ENCODE results near the gene PKN2. TPM values are rescaled to one million over a fixed set of nuclear protein-coding genes. Genes with fewer than 3 reads are reported as not detected.
A peak's percentile ranks its signal among the peaks of the same experiment; 100 is the strongest.

PKN2 gene
- total RNA-seq: 10 to 100 TPM; 30.9 to 47.8 (median 38.4) TPM

- Histone ChIP-seq H3K9me3 (no peaks in the 10 kb centered on the region), H3K4me3 (peak within 1 kb of the TSS; percentile 87 to 90), H3K36me3 (no peaks in the 10 kb centered on the region), H3K4me1 (peaks cover 5 to 48% (median 10%) of the 10 kb centered on the region in 3 donors), H3K27me3 (no peaks in the 10 kb centered on the region), H3K27ac (peak within 1 kb of the TSS; percentile 93 to 99 (median 96))
- ATAC-seq: peak; percentile 100
- 0 to 1% methylated on average over 11 to 31 of the region's 66 CpGs for WGBS, 2 donors (ENCODE audit: low coverage in 1 of 2)
- TF ChIP-seq EP300 (IDR thresholded peaks at IDR 0.05) (no peak), POLR2AphosphoS5 (IDR thresholded peaks at IDR 0.05) (peak; percentile 95), CTCF (IDR thresholded peaks at IDR 0.05) (peak in 3 of 4 experiments; percentile 38 to 59 (median 54)), POLR2A (IDR thresholded peaks at IDR 0.05) (peak; percentile 84 to 92)
Measured at GRCh38 chr1:88683541-88684481, at the start of gene PKN2. Gene PKN2, plus strand, starts transcription at chr1:88684273. Its CDS starts 308 bp downstream, at chr1:88684581.

GRCh38 chr1:88634538-88634937, 49.5 kb upstream of the PKN2 start:
- Histone ChIP-seq H3K27me3 (no peaks in the 10 kb centered on the region), H3K4me1 (no peaks in the 10 kb centered on the region), H3K9me3 (peaks cover 0 to 39% (median 0%) of the 10 kb centered on the region in 3 donors), H3K36me3 (no peaks in the 10 kb centered on the region), H3K4me3 (no peak overlapping the region), H3K27ac (no peak overlapping the region)
- no peak for TF ChIP-seq EP300 (IDR thresholded peaks at IDR 0.05)
- no peak for TF ChIP-seq CTCF (IDR thresholded peaks at IDR 0.05)
- no peak for TF ChIP-seq POLR2A (IDR thresholded peaks at IDR 0.05)
- TF ChIP-seq POLR2AphosphoS5 (IDR thresholded peaks at IDR 0.05): no peak
- WGBS, 2 donors (ENCODE audit: low coverage in 1 of 2): 86 to 100% methylated on average over 1 of the region's 1 CpG
- no peak for ATAC-seq

- ATAC-seq: no peak
- H3K4me1 ChIP-seq: no peaks in the 10 kb centered on the region
- H3K9me3 ChIP-seq: peaks cover 0 to 17% (median 0%) of the 10 kb centered on the region in 3 donors
- no peaks in the 10 kb centered on the region for H3K36me3 ChIP-seq
- no peak overlapping the region for H3K4me3 ChIP-seq
- no peaks in the 10 kb centered on the region for H3K27me3 ChIP-seq
- TF ChIP-seq CTCF (IDR thresholded peaks at IDR 0.05) (no peak), POLR2A (IDR thresholded peaks at IDR 0.05) (no peak), POLR2AphosphoS5 (IDR thresholded peaks at IDR 0.05) (no peak), EP300 (IDR thresholded peaks at IDR 0.05) (no peak)
- H3K27ac ChIP-seq: no peak overlapping the region
- 80 to 89% methylated on average over 1 of the region's 1 CpG for WGBS, 2 donors (ENCODE audit: low coverage in 1 of 2)
Measured at GRCh38 chr1:88640060-88640459, 44.0 kb upstream of the PKN2 start.

GRCh38 chr1:88645886-88646285, 38.2 kb upstream of the PKN2 start:
- no peaks in the 10 kb centered on the region for H3K9me3 ChIP-seq
- H3K4me3 ChIP-seq: no peak overlapping the region
- no peak overlapping the region for H3K27ac ChIP-seq
- H3K36me3 ChIP-seq: no peaks in the 10 kb centered on the region
- H3K4me1 ChIP-seq: no peaks in the 10 kb centered on the region
- ATAC-seq: no peak
- no peak for TF ChIP-seq EP300 (IDR thresholded peaks at IDR 0.05)
- no peak for TF ChIP-seq CTCF (IDR thresholded peaks at IDR 0.05)
- TF ChIP-seq POLR2A (IDR thresholded peaks at IDR 0.05): no peak
- TF ChIP-seq POLR2AphosphoS5 (IDR thresholded peaks at IDR 0.05): no peak
- H3K27me3 ChIP-seq: no peaks in the 10 kb centered on the region

Measured in gastroesophageal sphincter (tissue), 4 donors.